Fibroblast of lung (primary cell): ENCODE measurements around the gene GET4.

ENCODE experiments used
- EZH2 ChIP-seq: IDR thresholded peaks from 2 replicates; pipeline ENCODE4 v1.5.1; 2012; ENCODE audit warnings: low read length, control low read depth, mild to moderate bottlenecking; ENCODE audit errors: missing control alignments
- TF ChIP-seq, protein P1 (sequence below), 2 donors: IDR thresholded peaks in 1 of 2; conservative IDR thresholded peaks in 1 of 2; 1 replicate in 1 of 2; 2 replicates in 1 of 2; pipeline ENCODE4 v1.5.1; 2011 to 2012; ENCODE audit warnings: low read length in 2 of 2, control low read depth in 1 of 2, inconsistent platforms in 1 of 2, low read depth in 1 of 2, mild to moderate bottlenecking in 1 of 2

DNA sequence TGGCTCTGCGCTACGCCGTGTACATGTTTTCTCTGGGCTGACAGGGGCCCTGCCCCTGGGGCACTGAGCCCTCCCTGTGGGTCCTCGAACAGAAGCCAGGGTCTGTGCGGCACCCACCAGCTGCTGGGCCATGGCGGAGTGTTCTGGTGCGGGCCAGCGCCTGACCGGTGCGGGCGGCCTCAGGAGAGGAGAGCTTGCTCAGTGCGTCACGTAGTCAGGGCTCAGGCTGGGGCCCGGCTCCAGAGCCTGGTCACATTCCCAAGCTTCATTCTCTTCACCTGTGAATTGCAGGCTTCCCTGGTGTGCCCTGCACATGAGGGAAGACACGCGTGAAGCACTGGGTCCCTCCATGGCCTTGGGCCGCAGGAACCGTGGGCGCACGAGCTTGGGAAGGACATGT lies 15.5 kb downstream of the GET4 start:
- TF ChIP-seq, protein P1, sequence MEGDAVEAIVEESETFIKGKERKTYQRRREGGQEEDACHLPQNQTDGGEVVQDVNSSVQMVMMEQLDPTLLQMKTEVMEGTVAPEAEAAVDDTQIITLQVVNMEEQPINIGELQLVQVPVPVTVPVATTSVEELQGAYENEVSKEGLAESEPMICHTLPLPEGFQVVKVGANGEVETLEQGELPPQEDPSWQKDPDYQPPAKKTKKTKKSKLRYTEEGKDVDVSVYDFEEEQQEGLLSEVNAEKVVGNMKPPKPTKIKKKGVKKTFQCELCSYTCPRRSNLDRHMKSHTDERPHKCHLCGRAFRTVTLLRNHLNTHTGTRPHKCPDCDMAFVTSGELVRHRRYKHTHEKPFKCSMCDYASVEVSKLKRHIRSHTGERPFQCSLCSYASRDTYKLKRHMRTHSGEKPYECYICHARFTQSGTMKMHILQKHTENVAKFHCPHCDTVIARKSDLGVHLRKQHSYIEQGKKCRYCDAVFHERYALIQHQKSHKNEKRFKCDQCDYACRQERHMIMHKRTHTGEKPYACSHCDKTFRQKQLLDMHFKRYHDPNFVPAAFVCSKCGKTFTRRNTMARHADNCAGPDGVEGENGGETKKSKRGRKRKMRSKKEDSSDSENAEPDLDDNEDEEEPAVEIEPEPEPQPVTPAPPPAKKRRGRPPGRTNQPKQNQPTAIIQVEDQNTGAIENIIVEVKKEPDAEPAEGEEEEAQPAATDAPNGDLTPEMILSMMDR (conservative IDR thresholded peaks at IDR 0.05 in 1 of 2, IDR thresholded peaks at IDR 0.05 in 1 of 2; ENCODE audit: low read depth in 1 of 2, low read length in 2 of 2) = no peak
- TF ChIP-seq EZH2 = no peak
